ENCODE results near the gene EGLN3. TPM values are rescaled to one million over a fixed set of nuclear protein-coding genes. Genes with fewer than 3 reads are reported as not detected.

EGLN3 gene
- polyA plus RNA-seq, 2 of the 4 experiments (the other 2 are of a cell fraction): 3.5 to 15.4 TPM

DNA sequence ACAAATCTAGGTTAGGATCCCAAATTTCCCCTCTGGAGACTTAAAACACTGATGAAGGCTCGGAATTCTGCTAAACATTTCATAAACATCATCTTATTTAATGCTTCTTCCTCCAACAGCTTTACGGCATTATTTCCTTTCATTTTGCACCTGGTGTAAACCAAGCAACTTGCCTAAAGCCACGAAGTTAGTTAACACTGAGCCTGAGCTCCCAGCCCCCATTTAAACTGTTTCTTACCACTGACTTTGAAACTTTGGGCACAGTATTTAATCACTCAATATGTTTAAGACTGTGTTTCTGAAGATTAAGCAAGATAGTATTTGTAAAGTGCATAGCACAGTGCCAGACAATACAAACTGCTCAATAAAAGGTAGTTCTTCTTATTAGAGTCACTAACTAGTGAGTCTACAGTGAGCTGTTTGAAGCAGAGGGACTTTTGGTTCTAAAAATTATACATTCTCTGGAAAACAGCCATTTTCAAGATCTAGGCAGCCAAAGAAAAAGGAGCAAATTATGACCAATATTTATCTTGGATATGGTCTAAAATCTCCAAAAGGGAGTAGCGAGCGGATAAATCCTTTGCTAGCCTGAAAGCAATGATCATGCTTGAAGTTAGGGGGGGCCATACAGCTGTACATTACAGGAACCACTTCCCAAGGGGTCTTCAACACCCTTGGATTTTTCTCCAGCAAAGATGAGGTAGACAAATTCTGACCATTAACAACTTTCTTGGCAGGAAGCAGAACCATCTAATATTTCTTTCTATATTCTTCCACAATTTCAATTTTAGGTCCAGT, 4.0 kb downstream of the EGLN3 start:
- ATAC-seq (no peak), DNase-seq (ENCODE audit: low read depth in 1 of 2, low spot score in 1 of 2) (no peak), FAIRE-seq (no peak)
- 91% methylated on average over 5 of the region's 5 CpGs for WGBS (ENCODE audit: missing lambda C conversion rate)
- TF ChIP-seq SREBF2 (IDR thresholded peaks at IDR 0.05) (no peak), RNF2 (IDR thresholded peaks at IDR 0.05; ENCODE audit: borderline replicate concordance, low read depth) (no peak), EHF (CRISPR knock-in tag; IDR thresholded peaks at IDR 0.05) (no peak), SMC3 (IDR thresholded peaks at IDR 0.05) (no peak), TFCP2L1 (CRISPR knock-in tag; IDR thresholded peaks at IDR 0.05) (no peak), NR3C1 (IDR thresholded peaks at IDR 0.05) (no peak), ZNF302 (CRISPR knock-in tag; IDR thresholded peaks at IDR 0.05) (no peak), BHLHE40 (IDR thresholded peaks at IDR 0.05; ENCODE audit: low read depth, low read length) (no peak), RFX5 (IDR thresholded peaks at IDR 0.05) (no peak), JUN (IDR thresholded peaks at IDR 0.05) (no peak), HOXB5 (CRISPR knock-in tag; IDR thresholded peaks at IDR 0.05) (no peak), NFE2L2 (conservative IDR thresholded peaks at IDR 0.05; ENCODE audit: low read length) (no peak), HEYL (CRISPR knock-in tag; IDR thresholded peaks at IDR 0.05) (no peak), ZFP36 (IDR thresholded peaks at IDR 0.05; ENCODE audit: borderline replicate concordance, partially characterized antibody) (no peak), KDM5A (IDR thresholded peaks at IDR 0.05) (no peak)
- TF ChIP-seq, protein P1, sequence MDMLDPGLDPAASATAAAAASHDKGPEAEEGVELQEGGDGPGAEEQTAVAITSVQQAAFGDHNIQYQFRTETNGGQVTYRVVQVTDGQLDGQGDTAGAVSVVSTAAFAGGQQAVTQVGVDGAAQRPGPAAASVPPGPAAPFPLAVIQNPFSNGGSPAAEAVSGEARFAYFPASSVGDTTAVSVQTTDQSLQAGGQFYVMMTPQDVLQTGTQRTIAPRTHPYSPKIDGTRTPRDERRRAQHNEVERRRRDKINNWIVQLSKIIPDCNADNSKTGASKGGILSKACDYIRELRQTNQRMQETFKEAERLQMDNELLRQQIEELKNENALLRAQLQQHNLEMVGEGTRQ (IDR thresholded peaks at IDR 0.05): no peak
- TF ChIP-seq, protein P2, sequence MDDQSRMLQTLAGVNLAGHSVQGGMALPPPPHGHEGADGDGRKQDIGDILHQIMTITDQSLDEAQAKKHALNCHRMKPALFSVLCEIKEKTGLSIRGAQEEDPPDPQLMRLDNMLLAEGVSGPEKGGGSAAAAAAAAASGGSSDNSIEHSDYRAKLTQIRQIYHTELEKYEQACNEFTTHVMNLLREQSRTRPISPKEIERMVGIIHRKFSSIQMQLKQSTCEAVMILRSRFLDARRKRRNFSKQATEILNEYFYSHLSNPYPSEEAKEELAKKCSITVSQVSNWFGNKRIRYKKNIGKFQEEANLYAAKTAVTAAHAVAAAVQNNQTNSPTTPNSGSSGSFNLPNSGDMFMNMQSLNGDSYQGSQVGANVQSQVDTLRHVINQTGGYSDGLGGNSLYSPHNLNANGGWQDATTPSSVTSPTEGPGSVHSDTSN (IDR thresholded peaks at IDR 0.05): no peak
- TF ChIP-seq, protein P3, sequence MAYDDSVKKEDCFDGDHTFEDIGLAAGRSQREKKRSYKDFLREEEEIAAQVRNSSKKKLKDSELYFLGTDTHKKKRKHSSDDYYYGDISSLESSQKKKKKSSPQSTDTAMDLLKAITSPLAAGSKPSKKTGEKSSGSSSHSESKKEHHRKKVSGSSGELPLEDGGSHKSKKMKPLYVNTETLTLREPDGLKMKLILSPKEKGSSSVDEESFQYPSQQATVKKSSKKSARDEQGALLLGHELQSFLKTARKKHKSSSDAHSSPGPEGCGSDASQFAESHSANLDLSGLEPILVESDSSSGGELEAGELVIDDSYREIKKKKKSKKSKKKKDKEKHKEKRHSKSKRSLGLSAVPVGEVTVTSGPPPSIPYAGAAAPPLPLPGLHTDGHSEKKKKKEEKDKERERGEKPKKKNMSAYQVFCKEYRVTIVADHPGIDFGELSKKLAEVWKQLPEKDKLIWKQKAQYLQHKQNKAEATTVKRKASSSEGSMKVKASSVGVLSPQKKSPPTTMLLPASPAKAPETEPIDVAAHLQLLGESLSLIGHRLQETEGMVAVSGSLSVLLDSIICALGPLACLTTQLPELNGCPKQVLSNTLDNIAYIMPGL (CRISPR knock-in tag; IDR thresholded peaks at IDR 0.05; ENCODE audit: borderline replicate concordance): no peak
- TF ChIP-seq, protein P4, sequence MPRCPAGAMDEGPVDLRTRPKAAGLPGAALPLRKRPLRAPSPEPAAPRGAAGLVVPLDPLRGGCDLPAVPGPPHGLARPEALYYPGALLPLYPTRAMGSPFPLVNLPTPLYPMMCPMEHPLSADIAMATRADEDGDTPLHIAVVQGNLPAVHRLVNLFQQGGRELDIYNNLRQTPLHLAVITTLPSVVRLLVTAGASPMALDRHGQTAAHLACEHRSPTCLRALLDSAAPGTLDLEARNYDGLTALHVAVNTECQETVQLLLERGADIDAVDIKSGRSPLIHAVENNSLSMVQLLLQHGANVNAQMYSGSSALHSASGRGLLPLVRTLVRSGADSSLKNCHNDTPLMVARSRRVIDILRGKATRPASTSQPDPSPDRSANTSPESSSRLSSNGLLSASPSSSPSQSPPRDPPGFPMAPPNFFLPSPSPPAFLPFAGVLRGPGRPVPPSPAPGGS (IDR thresholded peaks at IDR 0.05): no peak
- H3K9me3 ChIP-seq: no peaks in the 10 kb centered on the region
- ChIA-PET POLR2A (no interaction called here), CTCF (interaction anchor here (0.7 kb wide), 1 partner anchor 1527 kb away, joined by 3 read pairs; no protein-coding TSS in a partner anchor)
- H3K4me3 ChIP-seq: no peak overlapping the region
- no peak overlapping the region for H3K4me2 ChIP-seq
- no peak overlapping the region for H3K27ac ChIP-seq
- H3K4me1 ChIP-seq: peaks cover 17% of the 10 kb centered on the region

DNA sequence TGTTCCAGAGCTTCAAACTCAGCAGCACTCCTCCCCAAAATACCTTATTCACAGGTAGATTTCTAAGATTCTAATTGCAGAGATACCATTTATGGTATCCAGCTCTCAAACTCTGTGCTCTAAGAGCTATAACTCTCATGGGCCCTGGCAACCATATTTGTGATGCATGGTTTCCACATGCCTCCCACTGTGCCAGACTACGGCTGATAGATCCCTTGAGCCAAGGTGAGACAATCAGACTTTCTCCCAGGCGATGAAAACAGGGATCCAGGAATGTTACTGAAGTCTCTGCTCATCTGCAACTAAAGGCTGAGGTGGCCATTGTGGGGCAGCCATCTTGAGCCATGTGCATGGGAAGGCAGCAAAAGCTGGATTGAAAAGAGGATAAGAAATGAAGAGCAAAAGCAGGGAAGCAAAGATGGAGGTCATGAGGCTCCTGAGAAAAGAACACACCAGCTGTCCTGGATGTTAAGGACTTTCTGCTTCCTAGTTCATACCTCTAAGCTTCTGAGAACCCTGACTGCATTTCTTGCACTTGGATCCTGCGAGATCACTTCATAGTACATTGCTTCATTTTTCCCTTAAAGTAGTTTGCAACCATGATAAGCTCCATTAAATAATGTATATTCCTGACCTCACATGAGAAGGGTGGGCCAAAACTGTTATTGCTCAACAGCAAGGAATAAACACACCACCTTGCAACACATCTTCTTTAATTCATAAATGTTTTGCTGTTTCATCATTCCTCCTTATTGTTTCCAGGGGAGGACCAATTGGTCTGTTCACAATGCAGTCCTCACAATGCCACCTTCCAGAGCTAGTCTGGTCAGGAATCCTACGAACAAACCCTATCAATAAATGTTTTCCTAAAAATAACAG, 5.4 kb downstream of the EGLN3 start:
- DNase-seq (ENCODE audit: low read depth in 1 of 2, low spot score in 1 of 2) (no peak), FAIRE-seq (no peak), ATAC-seq (no peak)
- Histone ChIP-seq H3K4me2 (no peak overlapping the region), H3K27ac (no peak overlapping the region), H3K9me3 (no peaks in the 10 kb centered on the region), H3K4me1 (peaks cover 10% of the 10 kb centered on the region), H3K4me3 (no peak overlapping the region)
- 96% methylated on average over 4 of the region's 4 CpGs for WGBS (ENCODE audit: missing lambda C conversion rate)
- POLR2A ChIA-PET: no interaction called here
- CTCF ChIA-PET: interaction anchor here (0.8 to 1.3 kb wide), 3 partner anchors 10 to 153 kb away, joined by 3 read pairs; no protein-coding TSS in a partner anchor
- TF ChIP-seq PHF8 (IDR thresholded peaks at IDR 0.05; ENCODE audit: borderline replicate concordance, low read depth): no peak
- no peak for TF ChIP-seq SMC3 (IDR thresholded peaks at IDR 0.05)
- no peak for TF ChIP-seq CBX8 (IDR thresholded peaks at IDR 0.05)
- TF ChIP-seq TP53 (CRISPR knock-in tag; IDR thresholded peaks at IDR 0.05): no peak
- TF ChIP-seq, protein P5, sequence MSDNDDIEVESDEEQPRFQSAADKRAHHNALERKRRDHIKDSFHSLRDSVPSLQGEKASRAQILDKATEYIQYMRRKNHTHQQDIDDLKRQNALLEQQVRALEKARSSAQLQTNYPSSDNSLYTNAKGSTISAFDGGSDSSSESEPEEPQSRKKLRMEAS (IDR thresholded peaks at IDR 0.05): no peak
- no peak for TF ChIP-seq FOXS1 (CRISPR knock-in tag; IDR thresholded peaks at IDR 0.05)
- TF ChIP-seq, protein P6, sequence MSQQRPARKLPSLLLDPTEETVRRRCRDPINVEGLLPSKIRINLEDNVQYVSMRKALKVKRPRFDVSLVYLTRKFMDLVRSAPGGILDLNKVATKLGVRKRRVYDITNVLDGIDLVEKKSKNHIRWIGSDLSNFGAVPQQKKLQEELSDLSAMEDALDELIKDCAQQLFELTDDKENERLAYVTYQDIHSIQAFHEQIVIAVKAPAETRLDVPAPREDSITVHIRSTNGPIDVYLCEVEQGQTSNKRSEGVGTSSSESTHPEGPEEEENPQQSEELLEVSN (IDR thresholded peaks at IDR 0.05; ENCODE audit: borderline replicate concordance, low read depth): no peak
- TF ChIP-seq RCOR1 (IDR thresholded peaks at IDR 0.05; ENCODE audit: low read depth, low read length): no peak
- TF ChIP-seq CBX2 (IDR thresholded peaks at IDR 0.05; ENCODE audit: borderline replicate concordance, low read depth): no peak
- TF ChIP-seq HOXB13 (CRISPR knock-in tag; IDR thresholded peaks at IDR 0.05; ENCODE audit: low read depth): no peak
- TF ChIP-seq, protein P4 (IDR thresholded peaks at IDR 0.05): no peak

Data from A549 (cell line).